ENCODE data around the gene TGM6. TPM values are rescaled to one million over a fixed set of nuclear protein-coding genes. Genes with fewer than 3 reads are reported as not detected.

The TGM6 gene
- total and polyA plus RNA-seq, 11 donors: not detected

- Histone ChIP-seq H3K4me1 (peaks cover 0 to 35% (median 16%) of the 10 kb centered on the region in 12 donors), H3K27ac (peak overlapping the region; percentile 65 to 95 (median 91)), H3K4me3 (peak overlapping the region; percentile 69 to 94 (median 76)), H3K9me3 (no peaks in the 10 kb centered on the region), H3K27me3 (no peaks in the 10 kb centered on the region), H3K36me3 (peaks cover 3 to 40% (median 29%) of the 10 kb centered on the region in 9 donors)
- ATAC-seq (peak; percentile 23 to 63 (median 46)), DNase-seq (peak in 3 of 5 donors; percentile 30 to 42 (median 39))
- no peak for TF ChIP-seq POLR2A (IDR thresholded peaks at IDR 0.05)
- TF ChIP-seq CTCF (IDR thresholded peaks at IDR 0.05): no peak
- 0 to 1% (median 0%) methylated on average over 19 of the region's 19 CpGs for WGBS, 4 donors
- intact Hi-C loops (cut with DNase I): loop anchor here in 5 of 10 donors (1.0 to 10.0 kb wide), 6 partner anchors 37 to 375 kb away; partner anchors contain the start of gene ZNF343 (in 4 of the 5)
Observed at GRCh38 chr20:2469991-2470422, 89.3 kb downstream of the TGM6 start.

DNA sequence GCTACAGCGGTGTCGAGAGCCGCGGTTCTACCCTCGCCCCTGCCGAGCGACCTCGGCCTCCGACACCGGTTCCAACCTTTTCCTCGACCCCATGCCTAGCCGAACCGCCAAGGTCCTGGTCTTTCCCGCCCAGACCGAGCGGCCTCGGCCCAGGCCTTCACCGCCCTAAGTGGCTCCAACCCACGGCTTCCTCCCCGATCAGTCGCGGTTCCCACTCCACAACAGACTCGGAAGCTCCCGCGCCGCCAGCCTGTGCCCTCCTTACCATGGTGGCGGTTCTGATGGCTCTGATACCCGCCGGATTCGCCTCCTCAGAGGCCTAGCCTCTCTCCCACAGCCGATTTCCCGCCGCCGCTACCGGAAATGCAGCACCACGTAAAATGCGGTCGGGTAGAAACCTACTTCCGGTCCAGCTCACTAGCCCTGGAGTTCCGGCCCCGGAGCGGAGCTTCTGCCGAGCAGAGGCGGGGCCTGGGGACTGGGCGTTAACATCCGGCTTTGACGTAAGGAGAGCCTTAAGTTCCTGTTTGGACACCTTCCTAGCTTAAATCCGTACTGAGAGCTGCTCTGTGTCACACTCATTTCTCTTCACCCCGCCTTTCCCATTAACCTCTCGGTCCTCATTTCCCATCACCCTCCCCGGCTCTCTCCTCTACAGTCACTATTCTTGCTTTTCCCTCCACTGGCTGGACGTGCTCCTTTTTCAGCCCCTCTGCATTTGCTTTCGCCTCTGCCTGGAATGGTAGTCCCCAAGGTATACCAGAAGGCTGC, 89.9 kb downstream of the TGM6 start, which contains the start of gene SNRPB:
TSS of gene SNRPB (minus strand) at position 367 of the 771 bp plus-strand sequence. CDS start at position 268, 99 bp downstream.
- Histone ChIP-seq H3K27me3 (no peaks in the 10 kb centered on the region), H3K27ac (peak within 1 kb of the TSS; percentile 65 to 95 (median 92)), H3K36me3 (peaks cover under 1 to 34% (median 23%) of the 10 kb centered on the region in 9 donors), H3K9me3 (no peaks in the 10 kb centered on the region), H3K4me3 (peak within 1 kb of the TSS; percentile 69 to 94 (median 76)), H3K4me1 (peaks cover 0 to 35% (median 16%) of the 10 kb centered on the region in 12 donors)
- intact Hi-C loops (cut with DNase I): loop anchor here in 5 of 10 donors (1.0 to 5.0 kb wide), 5 partner anchors 37 to 57 kb away; partner anchors contain the start of gene ZNF343 (in 4 of the 5)
- peak; percentile 98 to 99 (median 99) for ATAC-seq
- DNase-seq: peak; percentile 96 to 97 (median 97)
- TF ChIP-seq POLR2A (IDR thresholded peaks at IDR 0.05) (peak; percentile 81 to 97), CTCF (IDR thresholded peaks at IDR 0.05) (no peak)
- 1% methylated on average over 32 to 53 of the region's 53 CpGs for WGBS, 4 donors

- H3K27ac ChIP-seq: no peak overlapping the region
- ATAC-seq: no peak
- H3K4me1 ChIP-seq: peaks cover 0 to 20% (median 14%) of the 10 kb centered on the region in 12 donors
- 29 to 46% (median 39%) methylated on average over 4 of the region's 4 CpGs for WGBS, 4 donors
- no peaks in the 10 kb centered on the region for H3K27me3 ChIP-seq
- peaks cover 0 to 5% (median 0%) of the 10 kb centered on the region in 9 donors for H3K36me3 ChIP-seq
- DNase-seq: no peak
- TF ChIP-seq CTCF (IDR thresholded peaks at IDR 0.05) (no peak), POLR2A (IDR thresholded peaks at IDR 0.05) (no peak)
- intact Hi-C loops (cut with DNase I): loop anchor here in 2 of 10 donors (5.0 kb wide), 2 partner anchors 34 to 54 kb away; partner anchors contain the start of gene ZNF343 (in 2 of the 2)
- no peak overlapping the region for H3K4me3 ChIP-seq
- H3K9me3 ChIP-seq: no peaks in the 10 kb centered on the region
Observed at GRCh38 chr20:2473516-2473915, 92.8 kb downstream of the TGM6 start.
